HG02973 (cell line): ENCODE measurements around the gene RFX5.
"Not testable (repeated sequence)": the region's sequence is repeated elsewhere in the genome, so short reads cannot be mapped to it uniquely, and the experiment has no call there.

ENCODE experiments used
- ATAC-seq: cut with Tn5 transposase; IDR thresholded peaks from one replicate; pipeline ENCODE4 v1.9.1; 2021; ENCODE audit warnings: moderate library complexity; ENCODE audit not compliant: unreplicated experiment

The RFX5 gene

GRCh38 chr1:151362308-151363155 lies 15.5 kb upstream of the RFX5 start:
- no peak for ATAC-seq

GRCh38 chr1:151361883-151362282 lies 14.8 kb upstream of the RFX5 start:
- ATAC-seq, result no peak

GRCh38 chr1:151356696-151357095 lies 9.6 kb upstream of the RFX5 start:
- no peak for ATAC-seq

DNA sequence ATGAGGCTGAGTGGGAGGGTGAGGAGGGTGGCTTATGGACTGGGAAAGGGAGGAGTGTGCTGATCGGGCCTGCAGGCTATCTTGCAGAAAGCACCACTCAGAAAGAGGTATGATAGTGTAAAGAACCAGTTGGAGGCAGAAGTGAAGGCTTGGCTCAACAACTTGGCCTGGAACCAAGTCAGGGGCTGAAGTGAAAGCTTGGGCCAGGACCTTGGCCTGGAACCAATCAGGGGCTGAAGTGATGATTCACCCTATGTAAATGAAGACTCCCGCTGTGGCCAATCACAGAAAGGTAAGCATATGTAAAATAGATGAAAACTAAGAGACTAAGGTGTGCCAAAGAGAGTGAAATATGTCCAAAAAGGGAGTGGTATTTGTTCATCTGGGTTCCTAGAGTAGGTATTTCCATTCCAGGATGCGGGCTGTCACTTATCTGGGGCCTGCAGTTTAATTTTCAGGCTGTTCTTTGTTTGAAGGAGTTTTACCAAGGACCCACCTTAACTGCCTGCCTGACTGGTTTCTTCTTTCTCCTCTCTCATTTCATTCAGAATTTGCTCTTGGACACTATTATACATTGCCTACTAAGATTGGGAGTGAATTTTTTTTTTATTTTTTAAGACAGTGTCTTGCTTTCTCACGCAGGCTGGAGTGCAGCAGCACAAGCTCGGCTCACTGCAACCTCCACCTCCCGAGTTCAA lies 5.1 kb upstream of the RFX5 start:
- no peak for ATAC-seq

GRCh38 chr1:151350323-151350722 lies 3.3 kb upstream of the RFX5 start:
- ATAC-seq, result not testable (repeated sequence)

GRCh38 chr1:151347523-151348246 lies 633 bp upstream of the RFX5 start:
- ATAC-seq, result peak; percentile 2

DNA sequence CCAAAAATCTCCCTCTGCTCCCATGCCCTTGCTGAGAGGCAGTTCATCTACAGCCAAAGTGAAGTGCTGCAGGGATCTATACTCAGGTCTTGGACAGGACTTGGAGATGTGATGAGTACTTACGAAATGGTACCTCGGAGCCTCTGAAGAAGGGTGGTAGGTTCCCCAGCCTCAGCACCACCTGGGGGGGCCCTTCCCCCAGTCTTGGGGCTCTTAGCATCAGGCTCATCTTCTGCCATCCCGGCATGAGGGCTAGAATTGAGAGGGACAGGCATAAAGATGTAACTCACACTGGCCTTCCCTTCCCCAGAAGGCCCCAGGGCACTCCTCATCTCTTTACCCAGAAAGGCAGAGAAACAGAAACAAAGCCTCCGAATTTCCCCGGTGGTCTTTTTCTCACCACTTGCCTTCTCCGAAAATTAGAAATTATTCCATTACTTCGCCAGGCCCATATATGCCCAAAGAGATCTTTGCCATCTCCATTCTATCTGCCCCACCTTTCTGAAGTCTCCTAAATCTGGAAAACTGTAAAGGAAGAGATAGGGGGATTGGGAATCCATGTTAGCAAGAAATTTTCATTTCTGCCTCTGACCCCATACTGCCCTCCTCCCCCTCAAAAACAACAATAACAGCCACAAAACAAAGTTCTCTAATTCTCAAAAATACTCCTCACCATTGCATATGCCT lies 827 bp downstream of the RFX5 start:
- no peak for ATAC-seq

- ATAC-seq, result no peak
These were observed 2.8 kb downstream of the RFX5 start for GRCh38 chr1:151344291-151344690.

GRCh38 chr1:151343587-151343986 lies 3.5 kb downstream of the RFX5 start:
- ATAC-seq, result no peak

- no peak for ATAC-seq
These were observed 4.5 kb downstream of the RFX5 start for GRCh38 chr1:151342569-151342968.

GRCh38 chr1:151342021-151342420 lies 5.0 kb downstream of the RFX5 start:
- no peak for ATAC-seq

DNA sequence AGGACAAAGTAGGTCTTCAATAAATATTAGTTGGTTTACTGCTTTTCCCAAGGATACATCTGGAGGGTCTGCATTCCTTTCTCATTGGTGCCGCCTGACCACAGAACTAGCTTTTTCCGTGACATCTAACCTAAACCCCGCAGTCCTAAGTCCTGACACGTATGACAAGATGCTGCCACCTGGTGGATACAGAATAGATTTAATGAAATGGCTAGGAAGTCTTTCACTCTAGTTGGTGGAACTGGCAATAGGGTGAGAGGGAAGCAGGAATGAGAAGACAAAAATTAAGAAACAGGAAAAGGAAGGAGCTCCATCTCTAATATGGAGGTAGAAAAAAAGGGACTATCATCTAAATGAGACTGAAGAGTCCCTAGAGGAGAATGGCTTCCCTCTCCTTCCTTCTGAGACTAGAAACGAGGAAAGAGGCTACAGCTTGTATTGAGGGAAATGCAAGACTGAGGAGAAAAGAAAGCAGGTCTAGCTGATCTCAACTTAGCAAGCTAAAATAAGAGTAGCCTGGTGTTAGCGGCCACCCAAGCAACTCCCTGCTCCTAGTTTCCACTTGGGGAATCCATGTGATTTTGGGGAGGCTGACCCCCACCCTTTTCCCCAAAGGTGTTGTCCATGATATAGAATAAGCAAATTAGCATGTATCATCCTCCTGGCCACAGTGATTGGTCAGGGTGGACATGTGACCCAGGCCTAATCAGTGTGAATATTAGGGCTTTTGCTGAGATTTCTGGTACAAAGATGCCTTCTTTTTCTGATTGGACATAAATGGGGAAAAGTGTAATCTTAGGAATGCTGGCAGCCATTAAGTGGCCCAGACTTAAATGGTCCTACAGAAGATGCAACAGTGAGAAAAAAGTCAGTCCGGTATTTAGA lies 5.9 kb downstream of the RFX5 start:
- ATAC-seq, result peak; percentile 58

DNA sequence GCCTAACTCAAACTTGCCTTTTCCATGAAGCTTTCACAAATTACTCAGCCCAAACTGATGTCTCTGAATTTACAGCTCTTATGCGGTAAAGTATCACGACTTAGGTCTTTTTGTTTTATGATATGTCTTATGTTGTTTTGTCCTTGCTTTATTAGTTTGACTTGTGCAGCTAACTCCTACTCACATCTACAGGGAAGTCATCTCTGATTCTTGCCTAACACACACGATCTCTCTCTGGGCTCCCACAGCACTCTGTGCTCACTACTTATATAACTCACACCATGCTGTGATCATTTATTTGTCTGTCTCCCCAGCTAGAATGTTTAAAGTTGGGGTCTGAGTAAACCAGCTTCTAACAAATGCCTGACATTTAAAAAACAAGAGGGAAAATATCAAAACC lies 10.5 kb downstream of the RFX5 start:
- no peak for ATAC-seq

DNA sequence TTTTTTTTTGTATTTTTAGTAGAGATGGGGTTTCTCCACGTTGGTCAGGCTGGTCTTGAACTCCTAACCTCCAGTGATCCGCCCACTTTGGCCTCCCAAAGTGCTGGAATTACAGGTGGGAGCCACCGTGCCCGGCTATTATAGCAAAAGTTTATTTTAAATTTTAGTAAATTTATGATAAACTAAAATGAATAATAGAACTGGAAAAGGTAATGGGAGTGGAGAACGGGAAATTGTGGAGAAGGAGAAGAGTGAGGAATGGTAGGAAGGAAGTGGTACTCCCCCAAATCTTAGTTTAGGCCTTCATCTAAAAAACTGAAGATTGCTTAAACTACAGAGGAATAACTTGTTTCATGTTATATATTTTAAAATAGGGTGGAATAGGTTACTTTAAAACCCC lies 12.2 kb downstream of the RFX5 start:
- no peak for ATAC-seq

DNA sequence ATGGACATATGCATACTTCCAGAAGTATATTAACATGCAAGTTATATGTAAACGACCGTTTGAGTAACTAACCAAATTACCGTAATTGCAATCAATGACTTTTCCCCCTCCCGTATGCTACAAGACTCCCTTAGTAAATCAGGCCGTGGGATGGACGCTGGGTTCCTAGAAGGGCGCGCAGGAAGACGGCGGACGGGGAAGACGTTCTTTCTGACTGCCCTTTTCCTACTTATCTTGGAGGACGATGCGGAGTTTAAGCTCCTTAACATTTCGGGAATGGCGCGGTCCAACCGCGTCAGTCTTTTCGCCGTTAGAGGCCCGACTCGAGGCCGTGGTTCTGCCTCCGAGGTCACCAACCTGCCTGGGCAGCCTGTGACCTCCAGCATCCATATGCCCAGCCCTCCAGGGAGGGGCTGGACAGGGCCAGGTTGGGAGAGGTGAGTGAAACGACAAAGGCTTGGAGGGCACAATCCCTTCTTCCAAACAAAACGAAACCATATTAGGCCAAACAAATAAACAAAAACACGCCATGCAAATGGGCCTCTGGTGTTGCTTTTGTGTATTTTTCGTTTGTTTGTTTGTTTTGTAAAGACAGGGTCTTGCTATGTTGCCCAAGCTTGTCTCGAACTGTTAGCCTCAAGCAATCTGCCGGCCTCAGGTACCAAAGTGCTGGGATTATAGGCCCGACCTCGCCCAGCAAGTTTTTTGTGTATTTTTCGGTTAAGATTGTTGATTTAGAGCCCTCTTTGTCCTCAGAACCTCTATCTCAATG lies 19.0 kb downstream of the RFX5 start:
- ATAC-seq, result peak; percentile 20

- peak; percentile 55 for ATAC-seq
These were observed 19.7 kb downstream of the RFX5 start, which contains the start of gene PI4KB for GRCh38 chr1:151327223-151327902. Gene PI4KB (minus strand): TSS chr1:151327416. CDS start chr1:151316481, 10,935 bp downstream.

- ATAC-seq, result peak; percentile 61
These were observed 20.3 kb downstream of the RFX5 start for GRCh38 chr1:151326619-151327222.
